Thyroid gland (tissue), 4 donors: ENCODE data around the gene ZNF407.

Experiments used
- CTCF ChIP-seq, 6 experiments: fragments of 200-600 bp in 3 of 6; fragments of 450-650 bp in 3 of 6; sonication (generic) in 3 of 6; IDR thresholded peaks; one replicate each; pipeline ENCODE4 v1.5.1; 2016 to 2019; ENCODE audit warnings: antibody characterized with exemption in 6 of 6, mild to moderate bottlenecking in 2 of 6, inconsistent platforms in 1 of 6, moderate library complexity in 1 of 6
- POLR2A ChIP-seq, 2 donors: fragments of 450-650 bp; IDR thresholded peaks; one replicate each; pipeline ENCODE4 v1.6.1; 2017; ENCODE audit warnings: antibody characterized with exemption in 2 of 2, mild to moderate bottlenecking in 2 of 2, moderate library complexity in 1 of 2

GRCh38 chr18:75083761-75084160 is 486.1 kb downstream of the ZNF407 start:
- TF ChIP-seq CTCF (IDR thresholded peaks at IDR 0.05), result no peak
- no peak for TF ChIP-seq POLR2A (IDR thresholded peaks at IDR 0.05)
